ENCODE measurements around the gene SCRN1. TPM values are rescaled to one million over a fixed set of nuclear protein-coding genes. Genes with fewer than 3 reads are reported as not detected.

SCRN1 gene
- total RNA-seq, 1 donor, result 45.6 TPM

- no peaks in the 10 kb centered on the region for H3K36me3 ChIP-seq (ENCODE audit: insufficient read depth, low read length)
- no peak for TF ChIP-seq CTCF (IDR thresholded peaks at IDR 0.05; ENCODE audit: extremely low read depth, low read depth, low read length)
- H3K4me2 ChIP-seq (ENCODE audit: insufficient read depth, low read length), result no peak overlapping the region
- H2AFZ ChIP-seq (ENCODE audit: low read length), result no peak overlapping the region
- no peak for DNase-seq (ENCODE audit: insufficient read length, low spot score, missing footprints)
- H3K27ac ChIP-seq (ENCODE audit: low read depth, low read length), result no peak overlapping the region
- H3K4me3 ChIP-seq (ENCODE audit: insufficient read depth, low read length), result no peak overlapping the region
- H3K4me1 ChIP-seq (ENCODE audit: insufficient read depth, low read length), result no peaks in the 10 kb centered on the region
- no peaks in the 10 kb centered on the region for H3K9me3 ChIP-seq (ENCODE audit: low read depth, low read length)
- H3K79me2 ChIP-seq (ENCODE audit: insufficient read depth, low read length), result no peaks in the 10 kb centered on the region
- peaks cover 13% of the 10 kb centered on the region for H3K27me3 ChIP-seq (ENCODE audit: insufficient read depth, low read length)
- no peaks in the 10 kb centered on the region for H4K20me1 ChIP-seq (ENCODE audit: insufficient read depth, low read length)
Observed at GRCh38 chr7:29881724-29882123, 107.9 kb downstream of the SCRN1 start.

GRCh38 chr7:29879609-29880008 is 110.0 kb downstream of the SCRN1 start:
- DNase-seq (ENCODE audit: insufficient read length, low spot score, missing footprints), result peak; percentile 91
- Histone ChIP-seq H3K36me3 (ENCODE audit: insufficient read depth, low read length) (no peaks in the 10 kb centered on the region), H3K4me3 (ENCODE audit: insufficient read depth, low read length) (no peak overlapping the region)

GRCh38 chr7:29878081-29878688 is 111.4 kb downstream of the SCRN1 start:
- H3K36me3 ChIP-seq (ENCODE audit: insufficient read depth, low read length), result no peaks in the 10 kb centered on the region
- H2AFZ ChIP-seq (ENCODE audit: low read length), result no peak overlapping the region

More at GRCh38 chr7:29879609-29880008, 110.0 kb downstream of the SCRN1 start:
- H2AFZ ChIP-seq (ENCODE audit: low read length), result no peak overlapping the region
- no peak for TF ChIP-seq CTCF (IDR thresholded peaks at IDR 0.05; ENCODE audit: extremely low read depth, low read depth, low read length)
- H4K20me1 ChIP-seq (ENCODE audit: insufficient read depth, low read length), result no peaks in the 10 kb centered on the region
- no peak overlapping the region for H3K27ac ChIP-seq (ENCODE audit: low read depth, low read length)
- H3K4me1 ChIP-seq (ENCODE audit: insufficient read depth, low read length), result no peaks in the 10 kb centered on the region
- H3K9me3 ChIP-seq (ENCODE audit: low read depth, low read length), result no peaks in the 10 kb centered on the region
- H3K4me2 ChIP-seq (ENCODE audit: insufficient read depth, low read length), result no peak overlapping the region
- peaks cover 24% of the 10 kb centered on the region for H3K27me3 ChIP-seq (ENCODE audit: insufficient read depth, low read length)
- H3K79me2 ChIP-seq (ENCODE audit: insufficient read depth, low read length), result no peaks in the 10 kb centered on the region

GRCh38 chr7:29877196-29877595 is 112.4 kb downstream of the SCRN1 start:
- Histone ChIP-seq H3K27ac (ENCODE audit: low read depth, low read length) (no peak overlapping the region), H3K4me3 (ENCODE audit: insufficient read depth, low read length) (no peak overlapping the region), H3K36me3 (ENCODE audit: insufficient read depth, low read length) (no peaks in the 10 kb centered on the region), H3K27me3 (ENCODE audit: insufficient read depth, low read length) (peaks cover 18% of the 10 kb centered on the region), H3K79me2 (ENCODE audit: insufficient read depth, low read length) (no peaks in the 10 kb centered on the region), H3K9me3 (ENCODE audit: low read depth, low read length) (no peaks in the 10 kb centered on the region), H2AFZ (ENCODE audit: low read length) (no peak overlapping the region), H4K20me1 (ENCODE audit: insufficient read depth, low read length) (no peaks in the 10 kb centered on the region), H3K4me2 (ENCODE audit: insufficient read depth, low read length) (no peak overlapping the region), H3K4me1 (ENCODE audit: insufficient read depth, low read length) (no peaks in the 10 kb centered on the region)
- no peak for DNase-seq (ENCODE audit: insufficient read length, low spot score, missing footprints)
- TF ChIP-seq CTCF (IDR thresholded peaks at IDR 0.05; ENCODE audit: extremely low read depth, low read depth, low read length), result no peak

More at GRCh38 chr7:29878081-29878688, 111.4 kb downstream of the SCRN1 start:
- Histone ChIP-seq H3K9me3 (ENCODE audit: low read depth, low read length) (no peaks in the 10 kb centered on the region), H3K27ac (ENCODE audit: low read depth, low read length) (no peak overlapping the region), H3K4me3 (ENCODE audit: insufficient read depth, low read length) (no peak overlapping the region), H3K79me2 (ENCODE audit: insufficient read depth, low read length) (no peaks in the 10 kb centered on the region), H4K20me1 (ENCODE audit: insufficient read depth, low read length) (no peaks in the 10 kb centered on the region), H3K4me1 (ENCODE audit: insufficient read depth, low read length) (no peaks in the 10 kb centered on the region), H3K27me3 (ENCODE audit: insufficient read depth, low read length) (peaks cover 20% of the 10 kb centered on the region), H3K4me2 (ENCODE audit: insufficient read depth, low read length) (no peak overlapping the region)
- DNase-seq (ENCODE audit: insufficient read length, low spot score, missing footprints), result peak; percentile 76
- peak; percentile 71 for TF ChIP-seq CTCF (IDR thresholded peaks at IDR 0.05; ENCODE audit: extremely low read depth, low read depth, low read length)
